Mucosa of rectum (tissue), 2 donors: Measurements from ENCODE around the gene RPS15A.
A peak's percentile ranks its signal among the peaks of the same experiment; 100 is the strongest.

Source experiments
- H3K27ac ChIP-seq, 2 donors: one replicate each; pipeline ENCODE4 v1.7.0; 2013; ENCODE audit warnings: inconsistent platforms in 2 of 2, low read depth in 2 of 2, low read length in 2 of 2
- H3K27me3 ChIP-seq, 2 donors: one replicate each; pipeline ENCODE4 v1.7.0; 2013; ENCODE audit warnings: low read length in 2 of 2; ENCODE audit not compliant: control insufficient read depth in 2 of 2, insufficient read depth in 2 of 2
- H3K36me3 ChIP-seq, 2 donors: one replicate each; pipeline ENCODE4 v1.7.0; 2013; ENCODE audit warnings: low read length in 2 of 2; ENCODE audit not compliant: control insufficient read depth in 2 of 2, insufficient read depth in 2 of 2
- H3K4me1 ChIP-seq, 2 donors: one replicate each; pipeline ENCODE4 v1.7.0; 2013; ENCODE audit warnings: low read length in 2 of 2, mild to moderate bottlenecking in 1 of 2; ENCODE audit not compliant: control insufficient read depth in 2 of 2, insufficient read depth in 2 of 2
- H3K4me3 ChIP-seq, 2 donors: one replicate each; pipeline ENCODE4 v1.7.0; 2013; ENCODE audit warnings: low read length in 2 of 2
- H3K9ac ChIP-seq, 2 donors: one replicate each; pipeline ENCODE4 v1.7.0; 2013; ENCODE audit warnings: low read length in 2 of 2, low read depth in 1 of 2, mild to moderate bottlenecking in 1 of 2
- H3K9me3 ChIP-seq, 2 donors: one replicate each; pipeline ENCODE4 v1.7.0; 2013; ENCODE audit warnings: low read length in 2 of 2; ENCODE audit not compliant: control insufficient read depth in 2 of 2
- donor health status: healthy.
- donor health status: Normal muscosa, but diverticular disease.

RPS15A gene

GRCh38 chr16:18789850-18790706, at the start of gene RPS15A:
Gene RPS15A (minus strand): TSS chr16:18790334. CDS start chr16:18789113, 1,221 bp downstream.
- H3K4me1 ChIP-seq = peaks cover 16 to 17% of the 10 kb centered on the region in 2 donors
- H3K4me3 ChIP-seq = peak within 1 kb of the TSS; percentile 98 to 99

GRCh38 chr16:18839555-18839954, 49.4 kb upstream of the RPS15A start:
- Histone ChIP-seq H3K9me3 (no peaks in the 10 kb centered on the region), H3K9ac (no peak overlapping the region), H3K36me3 (peaks cover 72 to 74% of the 10 kb centered on the region in 2 donors), H3K4me1 (no peaks in the 10 kb centered on the region), H3K27me3 (no peaks in the 10 kb centered on the region), H3K27ac (no peak overlapping the region), H3K4me3 (no peak overlapping the region)

More at GRCh38 chr16:18789850-18790706, at the start of gene RPS15A:
- H3K9me3 ChIP-seq = no peaks in the 10 kb centered on the region
- H3K27ac ChIP-seq = peak within 1 kb of the TSS; percentile 81 to 84
- H3K27me3 ChIP-seq = no peaks in the 10 kb centered on the region
- H3K36me3 ChIP-seq = peaks cover 41 to 48% of the 10 kb centered on the region in 2 donors
- H3K9ac ChIP-seq = peak within 1 kb of the TSS; percentile 85 to 94

- Histone ChIP-seq H3K9ac (no peak overlapping the region), H3K27ac (no peak overlapping the region), H3K27me3 (no peaks in the 10 kb centered on the region), H3K4me1 (no peaks in the 10 kb centered on the region), H3K36me3 (peaks cover 80 to 85% of the 10 kb centered on the region in 2 donors), H3K9me3 (no peaks in the 10 kb centered on the region), H3K4me3 (no peak overlapping the region)
Observed at GRCh38 chr16:18836702-18837101, 46.6 kb upstream of the RPS15A start.

GRCh38 chr16:18834864-18835263, 44.7 kb upstream of the RPS15A start:
- Histone ChIP-seq H3K4me1 (no peaks in the 10 kb centered on the region), H3K36me3 (peaks cover 86 to 90% of the 10 kb centered on the region in 2 donors), H3K27ac (peak overlapping the region in 1 of 2 donors; percentile 18), H3K27me3 (no peaks in the 10 kb centered on the region), H3K4me3 (no peak overlapping the region), H3K9me3 (no peaks in the 10 kb centered on the region), H3K9ac (no peak overlapping the region)

- H3K27me3 ChIP-seq = no peaks in the 10 kb centered on the region
- H3K36me3 ChIP-seq = peaks cover 89 to 92% of the 10 kb centered on the region in 2 donors
- no peak overlapping the region for H3K4me3 ChIP-seq
Observed at GRCh38 chr16:18833707-18834505, 43.8 kb upstream of the RPS15A start.

GRCh38 chr16:18832613-18833012, 42.5 kb upstream of the RPS15A start:
- Histone ChIP-seq H3K9me3 (no peaks in the 10 kb centered on the region), H3K36me3 (peaks cover 84 to 90% of the 10 kb centered on the region in 2 donors), H3K27ac (no peak overlapping the region), H3K4me1 (no peaks in the 10 kb centered on the region), H3K9ac (no peak overlapping the region), H3K27me3 (no peaks in the 10 kb centered on the region), H3K4me3 (no peak overlapping the region)

More at GRCh38 chr16:18833707-18834505, 43.8 kb upstream of the RPS15A start:
- H3K9me3 ChIP-seq = no peaks in the 10 kb centered on the region
- H3K9ac ChIP-seq = no peak overlapping the region
- H3K4me1 ChIP-seq = no peaks in the 10 kb centered on the region
- H3K27ac ChIP-seq = peak overlapping the region in 1 of 2 donors; percentile 18

- Histone ChIP-seq H3K27me3 (no peaks in the 10 kb centered on the region), H3K27ac (no peak overlapping the region), H3K36me3 (peaks cover 78 to 84% of the 10 kb centered on the region in 2 donors), H3K9ac (no peak overlapping the region), H3K9me3 (no peaks in the 10 kb centered on the region), H3K4me3 (no peak overlapping the region), H3K4me1 (no peaks in the 10 kb centered on the region)
Observed at GRCh38 chr16:18832006-18832405, 41.9 kb upstream of the RPS15A start.

- no peaks in the 10 kb centered on the region for H3K27me3 ChIP-seq
- H3K9me3 ChIP-seq = no peaks in the 10 kb centered on the region
- no peak overlapping the region for H3K4me3 ChIP-seq
- H3K27ac ChIP-seq = no peak overlapping the region
- H3K4me1 ChIP-seq = no peaks in the 10 kb centered on the region
- H3K9ac ChIP-seq = no peak overlapping the region
- H3K36me3 ChIP-seq = peaks cover 52 to 61% of the 10 kb centered on the region in 2 donors
Observed at GRCh38 chr16:18829251-18829650, 39.1 kb upstream of the RPS15A start.

- no peaks in the 10 kb centered on the region for H3K4me1 ChIP-seq
- no peak overlapping the region for H3K4me3 ChIP-seq
- H3K36me3 ChIP-seq = peaks cover 41 to 51% of the 10 kb centered on the region in 2 donors
- H3K27ac ChIP-seq = no peak overlapping the region
- no peak overlapping the region for H3K9ac ChIP-seq
- H3K9me3 ChIP-seq = no peaks in the 10 kb centered on the region
- H3K27me3 ChIP-seq = no peaks in the 10 kb centered on the region
Observed at GRCh38 chr16:18827890-18828289, 37.8 kb upstream of the RPS15A start.

GRCh38 chr16:18816286-18816685, 26.2 kb upstream of the RPS15A start:
- peaks cover 49 to 57% of the 10 kb centered on the region in 2 donors for H3K36me3 ChIP-seq
- no peaks in the 10 kb centered on the region for H3K4me1 ChIP-seq
- no peaks in the 10 kb centered on the region for H3K9me3 ChIP-seq
- H3K4me3 ChIP-seq = no peak overlapping the region
- no peak overlapping the region for H3K9ac ChIP-seq
- H3K27ac ChIP-seq = no peak overlapping the region
- H3K27me3 ChIP-seq = no peaks in the 10 kb centered on the region
